H9 (cell line): ENCODE measurements around the gene RCAN1. TPM values are rescaled to one million over a fixed set of nuclear protein-coding genes. Genes with fewer than 3 reads are reported as not detected.

Experiments
- DNase-seq: peaks from one replicate; pipeline ENCODE4 v3.0.0-alpha.2; 2017
- H2AFZ ChIP-seq: one replicate; pipeline ENCODE4 v1.6.1; 2013; ENCODE audit warnings: mild to moderate bottlenecking, low read length, control low read depth, moderate library complexity
- H2AK5ac ChIP-seq: 2 replicates; pipeline ENCODE4 v1.6.1; 2013; ENCODE audit warnings: low read length, control low read depth, mixed read lengths; ENCODE audit not compliant: insufficient read length
- H2BK120ac ChIP-seq: one replicate; pipeline ENCODE4 v1.6.1; 2013; ENCODE audit warnings: low read depth, mild to moderate bottlenecking, low read length, control low read depth, inconsistent platforms; ENCODE audit not compliant: poor library complexity, severe bottlenecking
- H2BK12ac ChIP-seq: 2 replicates; pipeline ENCODE4 v1.6.1; 2013; ENCODE audit warnings: low read length, control low read depth, mixed read lengths, low read depth; ENCODE audit not compliant: insufficient read length
- H2BK15ac ChIP-seq: 2 replicates; pipeline ENCODE4 v1.6.1; 2013; ENCODE audit warnings: low read depth, low read length, control low read depth
- H2BK20ac ChIP-seq: one replicate; pipeline ENCODE4 v1.6.1; 2013; ENCODE audit warnings: low read depth, mild to moderate bottlenecking, low read length, control low read depth, inconsistent platforms; ENCODE audit not compliant: poor library complexity, severe bottlenecking
- H2BK5ac ChIP-seq: 2 replicates; pipeline ENCODE4 v1.6.1; 2013; ENCODE audit warnings: low read length, control low read depth, mixed read lengths; ENCODE audit not compliant: insufficient read length
- H3K14ac ChIP-seq: 2 replicates; pipeline ENCODE4 v1.6.1; 2013; ENCODE audit warnings: low read length, control low read depth; ENCODE audit not compliant: insufficient read depth
- H3K18ac ChIP-seq: 2 replicates; pipeline ENCODE4 v1.6.1; 2013; ENCODE audit warnings: low read depth, mild to moderate bottlenecking, mixed read lengths, low read length, control low read depth; ENCODE audit not compliant: insufficient read length
- H3K23ac ChIP-seq: 2 replicates; pipeline ENCODE4 v1.6.1; 2013; ENCODE audit warnings: low read length, control low read depth, mixed read lengths, low read depth; ENCODE audit not compliant: insufficient read length
- H3K23me2 ChIP-seq: 2 replicates; pipeline ENCODE4 v1.6.1; 2013; ENCODE audit warnings: low read depth, mild to moderate bottlenecking, mixed read lengths, low read length, control low read depth; ENCODE audit not compliant: insufficient read length, poor library complexity, severe bottlenecking
- H3K27ac ChIP-seq: 2 replicates; pipeline ENCODE4 v1.5.1; 2013; ENCODE audit warnings: low read length, control low read depth, mixed read lengths, low read depth; ENCODE audit not compliant: insufficient read length
- H3K27me3 ChIP-seq: 2 replicates; pipeline ENCODE4 v1.6.1; 2013; ENCODE audit warnings: low read length, control low read depth, inconsistent platforms; ENCODE audit not compliant: insufficient read depth
- H3K4ac ChIP-seq: 2 replicates; pipeline ENCODE4 v1.6.1; 2013; ENCODE audit warnings: low read depth, mild to moderate bottlenecking, control low read depth, inconsistent platforms, low read length, moderate library complexity
- H3K4me1 ChIP-seq: 2 replicates; pipeline ENCODE4 v1.6.1; 2013; ENCODE audit warnings: low read length, control low read depth, inconsistent platforms; ENCODE audit not compliant: insufficient read depth
- H3K4me2 ChIP-seq: 2 replicates; pipeline ENCODE4 v1.6.1; 2013; ENCODE audit warnings: low read length, control low read depth, mixed read lengths; ENCODE audit not compliant: insufficient read length, insufficient read depth
- H3K56ac ChIP-seq: 2 replicates; pipeline ENCODE4 v1.6.1; 2013; ENCODE audit warnings: low read depth, mild to moderate bottlenecking, mixed read lengths, low read length, control low read depth; ENCODE audit not compliant: insufficient read length
- H3K79me1 ChIP-seq: 2 replicates; pipeline ENCODE4 v1.6.1; 2013; ENCODE audit warnings: low read depth, mild to moderate bottlenecking, moderate library complexity, low read length, control low read depth, inconsistent platforms; ENCODE audit not compliant: insufficient read depth, poor library complexity, severe bottlenecking
- H3K79me2 ChIP-seq: 2 replicates; pipeline ENCODE4 v1.6.1; 2013; ENCODE audit warnings: low read length, control low read depth, inconsistent platforms; ENCODE audit not compliant: insufficient read depth
- H3K9ac ChIP-seq: 2 replicates; pipeline ENCODE4 v1.6.1; 2013; ENCODE audit warnings: low read length, control low read depth, mixed read lengths; ENCODE audit not compliant: insufficient read length; ENCODE audit errors: extremely low read depth
- H3K9me3 ChIP-seq: one replicate; pipeline ENCODE4 v1.6.1; 2013; ENCODE audit warnings: low read depth, low read length, inconsistent platforms; ENCODE audit not compliant: control insufficient read depth
- H3T11ph ChIP-seq: one replicate; pipeline ENCODE4 v1.6.1; 2013; ENCODE audit warnings: mild to moderate bottlenecking, low read length, control low read depth, inconsistent platforms
- H4K20me1 ChIP-seq: one replicate; pipeline ENCODE4 v1.6.1; 2013; ENCODE audit not compliant: control insufficient read depth, insufficient read length, insufficient read depth
- H4K5ac ChIP-seq: 2 replicates; pipeline ENCODE4 v1.6.1; 2013; ENCODE audit warnings: low read depth, mild to moderate bottlenecking, mixed read lengths, low read length, control low read depth; ENCODE audit not compliant: insufficient read length
- H4K8ac ChIP-seq: replicated peaks from 2 replicates; pipeline ENCODE4 v1.6.1; 2013; ENCODE audit warnings: low read length, control low read depth, mixed read lengths, low read depth; ENCODE audit not compliant: insufficient read length
- H4K91ac ChIP-seq: 2 replicates; pipeline ENCODE4 v1.6.1; 2013; ENCODE audit warnings: low read depth, mild to moderate bottlenecking, moderate library complexity, mixed read lengths, low read length, control low read depth; ENCODE audit not compliant: insufficient read length
- H3K27ac Mint-ChIP-seq, 3 experiments: 2 replicates in 2 of 3; 3 replicates in 1 of 3; pipeline ENCODE4 v1.8.0; 2020 to 2021; ENCODE audit warnings: mixed read lengths in 3 of 3, mild to moderate bottlenecking in 1 of 3, moderate library complexity in 1 of 3
- H3K27me3 Mint-ChIP-seq: 2 replicates; pipeline ENCODE4 v1.8.0; 2021; ENCODE audit warnings: low read depth, mild to moderate bottlenecking, moderate library complexity, mixed read lengths
- H3K36me3 Mint-ChIP-seq, 3 experiments: 2 replicates in 2 of 3; 3 replicates in 1 of 3; pipeline ENCODE4 v1.8.0; 2020 to 2021; ENCODE audit warnings: low read depth in 3 of 3, mixed read lengths in 3 of 3; ENCODE audit not compliant: insufficient read depth in 1 of 3
- H3K4me1 Mint-ChIP-seq, 2 experiments: 2 replicates each; pipeline ENCODE4 v1.8.0; 2020; ENCODE audit warnings: mixed read lengths in 2 of 2
- H3K4me3 Mint-ChIP-seq, 2 experiments: 2 replicates in 1 of 2; 3 replicates in 1 of 2; pipeline ENCODE4 v1.8.0; 2020 to 2021; ENCODE audit warnings: mild to moderate bottlenecking in 2 of 2, mixed read lengths in 2 of 2, moderate library complexity in 1 of 2
- H3K9me3 Mint-ChIP-seq, 2 experiments: 2 replicates in 1 of 2; 3 replicates in 1 of 2; pipeline ENCODE4 v1.8.0; 2020; ENCODE audit warnings: mild to moderate bottlenecking in 2 of 2, mixed read lengths in 2 of 2, moderate library complexity in 1 of 2
- WGBS: extraction: QIAGEN DNeasy Blood & Tissue Kit; methylation state at CpG from one replicate; pipeline ENCODE4 v1.1.7; 2013; ENCODE audit warnings: missing lambda C conversion rate, low lambda C conversion rate, mixed read lengths; ENCODE audit not compliant: insufficient read length; ENCODE audit errors: extremely low coverage; 5-methylcytosine and 5-hydroxymethylcytosine counted together
- total RNA-seq: library from RNA; stranded (reverse); gene quantifications from 2 replicates; pipeline ENCODE4 v1.2.1, GENCODE V29; 2021
- TF ChIP-seq, protein P1 (sequence below): fragments of 200-600 bp; sonication (generic); conservative IDR thresholded peaks from 3 replicates; pipeline ENCODE4 v1.8.0; 2021; ENCODE audit warnings: antibody characterized with exemption, mild to moderate bottlenecking

RCAN1 gene
- total RNA-seq, 1 experiment from 2014 or later: 7.0 TPM

DNA sequence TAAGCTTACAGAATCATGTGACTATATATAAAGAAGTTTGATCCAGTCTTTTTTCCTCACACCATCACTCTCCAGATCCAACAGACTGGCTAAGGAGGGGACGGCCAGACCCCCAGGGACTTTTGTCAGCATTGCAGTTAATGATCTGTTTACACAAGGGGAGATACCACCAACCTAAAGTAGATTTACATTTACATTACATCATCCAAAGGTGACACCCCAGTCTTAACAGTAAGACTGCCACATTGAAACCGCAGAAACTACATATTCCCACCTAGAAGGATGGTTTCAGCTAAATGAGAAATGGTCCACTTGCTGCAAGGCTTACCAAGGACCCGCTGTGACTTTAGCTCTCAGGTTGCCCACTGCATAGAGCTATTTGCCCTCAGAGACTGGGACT, 3.4 kb downstream of the RCAN1 start:
- Histone ChIP-seq H3K14ac (no peak overlapping the region), H3K79me2 (no peaks in the 10 kb centered on the region), H3K4me1 (no peaks in the 10 kb centered on the region), H3K23me2 (no peaks in the 10 kb centered on the region), H3T11ph (no peak overlapping the region), H3K27me3 (peaks cover 10% of the 10 kb centered on the region), H4K8ac (no peak overlapping the region), H3K4ac (no peak overlapping the region), H4K20me1 (no peaks in the 10 kb centered on the region), H3K79me1 (no peaks in the 10 kb centered on the region), H3K56ac (no peak overlapping the region), H2BK12ac (no peak overlapping the region), H2BK20ac (no peak overlapping the region), H3K9me3 (no peaks in the 10 kb centered on the region), H2AK5ac (no peak overlapping the region), H2AFZ (no peak overlapping the region), H2BK15ac (no peak overlapping the region), H3K23ac (no peak overlapping the region), H3K4me2 (no peak overlapping the region), H3K27ac (no peak overlapping the region), H4K91ac (no peak overlapping the region), H4K5ac (no peak overlapping the region), H2BK120ac (no peak overlapping the region), H3K18ac (no peak overlapping the region), H3K9ac (no peak overlapping the region), H2BK5ac (no peak overlapping the region)
- WGBS: no CpG with 5 or more reads among the region's 3 CpGs
- peaks cover 0 to 4% (median 0%) of the 10 kb centered on the region in 3 experiments; a peak in 2 of 7 replicates for H3K36me3 Mint-ChIP-seq
- peaks cover 5 to 7% of the 10 kb centered on the region in 2 experiments; a peak in 3 of 4 replicates for H3K4me1 Mint-ChIP-seq
- peaks cover 32% of the 10 kb centered on the region for H3K27me3 Mint-ChIP-seq
- no peak overlapping the region for H3K27ac Mint-ChIP-seq
- TF ChIP-seq, protein P1, sequence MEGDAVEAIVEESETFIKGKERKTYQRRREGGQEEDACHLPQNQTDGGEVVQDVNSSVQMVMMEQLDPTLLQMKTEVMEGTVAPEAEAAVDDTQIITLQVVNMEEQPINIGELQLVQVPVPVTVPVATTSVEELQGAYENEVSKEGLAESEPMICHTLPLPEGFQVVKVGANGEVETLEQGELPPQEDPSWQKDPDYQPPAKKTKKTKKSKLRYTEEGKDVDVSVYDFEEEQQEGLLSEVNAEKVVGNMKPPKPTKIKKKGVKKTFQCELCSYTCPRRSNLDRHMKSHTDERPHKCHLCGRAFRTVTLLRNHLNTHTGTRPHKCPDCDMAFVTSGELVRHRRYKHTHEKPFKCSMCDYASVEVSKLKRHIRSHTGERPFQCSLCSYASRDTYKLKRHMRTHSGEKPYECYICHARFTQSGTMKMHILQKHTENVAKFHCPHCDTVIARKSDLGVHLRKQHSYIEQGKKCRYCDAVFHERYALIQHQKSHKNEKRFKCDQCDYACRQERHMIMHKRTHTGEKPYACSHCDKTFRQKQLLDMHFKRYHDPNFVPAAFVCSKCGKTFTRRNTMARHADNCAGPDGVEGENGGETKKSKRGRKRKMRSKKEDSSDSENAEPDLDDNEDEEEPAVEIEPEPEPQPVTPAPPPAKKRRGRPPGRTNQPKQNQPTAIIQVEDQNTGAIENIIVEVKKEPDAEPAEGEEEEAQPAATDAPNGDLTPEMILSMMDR: no peak
- peaks cover 0 to 6% of the 10 kb centered on the region in 2 experiments; a peak in 1 of 5 replicates for H3K9me3 Mint-ChIP-seq
- DNase-seq: no peak
- H3K4me3 Mint-ChIP-seq: no peak overlapping the region
